ENCODE measurements around the gene PRKAG2. TPM values are rescaled to one million over a fixed set of nuclear protein-coding genes. Genes with fewer than 3 reads are reported as not detected.

The PRKAG2 gene
- polyA plus RNA-seq, 1 of the 3 experiments (the other 2 are of a cell fraction) = 51.6 TPM

- TF ChIP-seq, protein P1, sequence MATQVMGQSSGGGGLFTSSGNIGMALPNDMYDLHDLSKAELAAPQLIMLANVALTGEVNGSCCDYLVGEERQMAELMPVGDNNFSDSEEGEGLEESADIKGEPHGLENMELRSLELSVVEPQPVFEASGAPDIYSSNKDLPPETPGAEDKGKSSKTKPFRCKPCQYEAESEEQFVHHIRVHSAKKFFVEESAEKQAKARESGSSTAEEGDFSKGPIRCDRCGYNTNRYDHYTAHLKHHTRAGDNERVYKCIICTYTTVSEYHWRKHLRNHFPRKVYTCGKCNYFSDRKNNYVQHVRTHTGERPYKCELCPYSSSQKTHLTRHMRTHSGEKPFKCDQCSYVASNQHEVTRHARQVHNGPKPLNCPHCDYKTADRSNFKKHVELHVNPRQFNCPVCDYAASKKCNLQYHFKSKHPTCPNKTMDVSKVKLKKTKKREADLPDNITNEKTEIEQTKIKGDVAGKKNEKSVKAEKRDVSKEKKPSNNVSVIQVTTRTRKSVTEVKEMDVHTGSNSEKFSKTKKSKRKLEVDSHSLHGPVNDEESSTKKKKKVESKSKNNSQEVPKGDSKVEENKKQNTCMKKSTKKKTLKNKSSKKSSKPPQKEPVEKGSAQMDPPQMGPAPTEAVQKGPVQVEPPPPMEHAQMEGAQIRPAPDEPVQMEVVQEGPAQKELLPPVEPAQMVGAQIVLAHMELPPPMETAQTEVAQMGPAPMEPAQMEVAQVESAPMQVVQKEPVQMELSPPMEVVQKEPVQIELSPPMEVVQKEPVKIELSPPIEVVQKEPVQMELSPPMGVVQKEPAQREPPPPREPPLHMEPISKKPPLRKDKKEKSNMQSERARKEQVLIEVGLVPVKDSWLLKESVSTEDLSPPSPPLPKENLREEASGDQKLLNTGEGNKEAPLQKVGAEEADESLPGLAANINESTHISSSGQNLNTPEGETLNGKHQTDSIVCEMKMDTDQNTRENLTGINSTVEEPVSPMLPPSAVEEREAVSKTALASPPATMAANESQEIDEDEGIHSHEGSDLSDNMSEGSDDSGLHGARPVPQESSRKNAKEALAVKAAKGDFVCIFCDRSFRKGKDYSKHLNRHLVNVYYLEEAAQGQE (IDR thresholded peaks at IDR 0.05; ENCODE audit: low read depth, low read length) = no peak
- TF ChIP-seq SIN3A (IDR thresholded peaks at IDR 0.05; ENCODE audit: borderline replicate concordance, low read depth, low read length) (no peak), USF2 (IDR thresholded peaks at IDR 0.05; ENCODE audit: borderline replicate concordance, low read depth, low read length) (no peak), EP300 (IDR thresholded peaks at IDR 0.05; ENCODE audit: borderline replicate concordance in 1 of 2, low read depth in 1 of 2, low read length in 1 of 2) (no peak), NFIC (IDR thresholded peaks at IDR 0.05; ENCODE audit: borderline replicate concordance) (no peak), YY1 (IDR thresholded peaks at IDR 0.05; ENCODE audit: low read depth) (no peak), USF1 (IDR thresholded peaks at IDR 0.05; ENCODE audit: borderline replicate concordance, low read depth) (no peak), JUND (IDR thresholded peaks at IDR 0.05) (no peak), RCOR1 (IDR thresholded peaks at IDR 0.05; ENCODE audit: low read length) (no peak), TEAD4 (IDR thresholded peaks at IDR 0.05; ENCODE audit: borderline replicate concordance, insufficient read depth) (no peak)
Observed at GRCh38 chr7:151804756-151805155, 72.2 kb downstream of the PRKAG2 start (continued).

DNA sequence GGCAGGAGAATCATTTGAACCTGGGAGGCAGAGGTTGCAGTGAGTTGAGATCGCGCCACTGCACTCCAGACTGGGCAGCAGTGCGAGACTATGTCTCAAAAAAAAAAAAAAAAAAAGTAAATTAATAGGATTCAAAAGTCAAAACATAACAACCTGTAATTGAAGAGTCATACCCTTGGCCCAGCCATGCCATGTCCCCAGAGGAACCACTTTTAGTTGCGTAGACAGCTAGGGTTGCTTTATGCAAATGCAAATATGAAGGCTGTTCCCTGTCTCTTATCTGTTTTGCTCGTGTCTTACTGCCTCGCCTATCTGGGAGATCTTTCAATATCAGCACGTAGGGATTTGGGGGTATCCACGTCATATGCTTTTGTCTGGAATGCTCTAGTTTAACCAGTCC lies 73.1 kb downstream of the PRKAG2 start:
- no peak overlapping the region for H3K27ac ChIP-seq (ENCODE audit: low read depth in 2 of 2, low read length in 1 of 2)
- H3K4me2 ChIP-seq = no peak overlapping the region
- no peaks in the 10 kb centered on the region for H3K9me2 ChIP-seq
- no peaks in the 10 kb centered on the region for H3K9me3 ChIP-seq
- H3K36me3 ChIP-seq (replicated peaks in 1 of 2; ENCODE audit: control insufficient read depth in 1 of 2, insufficient read depth in 2 of 2, low read length in 1 of 2) = no peaks in the 10 kb centered on the region
- no peak overlapping the region for H3K9ac ChIP-seq
- H2AFZ ChIP-seq (ENCODE audit: low read depth) = no peak overlapping the region
- no peak for DNase-seq
- H3K79me2 ChIP-seq (ENCODE audit: insufficient read depth) = no peaks in the 10 kb centered on the region
- CTCF ChIA-PET = interaction anchor here (1.2 to 33.3 kb wide), 2 partner anchors 15 to 20 kb away, joined by 3 to 325 read pairs; no protein-coding TSS in a partner anchor
- H4K20me1 ChIP-seq (ENCODE audit: insufficient read depth) = no peaks in the 10 kb centered on the region
- peaks cover 0 to 6% of the 10 kb centered on the region in 2 experiments; a peak in 1 of 4 replicates for H3K4me1 ChIP-seq (ENCODE audit: control insufficient read depth in 1 of 2, insufficient read depth in 2 of 2, low read depth in 1 of 2, low read length in 1 of 2)
- no peak for TF ChIP-seq GATA2 (CRISPR knock-in tag; IDR thresholded peaks at IDR 0.05)
- TF ChIP-seq, protein P2, sequence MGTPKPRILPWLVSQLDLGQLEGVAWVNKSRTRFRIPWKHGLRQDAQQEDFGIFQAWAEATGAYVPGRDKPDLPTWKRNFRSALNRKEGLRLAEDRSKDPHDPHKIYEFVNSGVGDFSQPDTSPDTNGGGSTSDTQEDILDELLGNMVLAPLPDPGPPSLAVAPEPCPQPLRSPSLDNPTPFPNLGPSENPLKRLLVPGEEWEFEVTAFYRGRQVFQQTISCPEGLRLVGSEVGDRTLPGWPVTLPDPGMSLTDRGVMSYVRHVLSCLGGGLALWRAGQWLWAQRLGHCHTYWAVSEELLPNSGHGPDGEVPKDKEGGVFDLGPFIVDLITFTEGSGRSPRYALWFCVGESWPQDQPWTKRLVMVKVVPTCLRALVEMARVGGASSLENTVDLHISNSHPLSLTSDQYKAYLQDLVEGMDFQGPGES (IDR thresholded peaks at IDR 0.05; ENCODE audit: low read depth, low read length) = no peak
- TF ChIP-seq MEF2A (IDR thresholded peaks at IDR 0.05; ENCODE audit: borderline replicate concordance, low read depth) = no peak
- no peak for TF ChIP-seq RCOR1 (IDR thresholded peaks at IDR 0.05; ENCODE audit: low read length)
- no peak for TF ChIP-seq FOSL2 (IDR thresholded peaks at IDR 0.05; ENCODE audit: borderline replicate concordance, low read depth)
- TF ChIP-seq, protein P3, sequence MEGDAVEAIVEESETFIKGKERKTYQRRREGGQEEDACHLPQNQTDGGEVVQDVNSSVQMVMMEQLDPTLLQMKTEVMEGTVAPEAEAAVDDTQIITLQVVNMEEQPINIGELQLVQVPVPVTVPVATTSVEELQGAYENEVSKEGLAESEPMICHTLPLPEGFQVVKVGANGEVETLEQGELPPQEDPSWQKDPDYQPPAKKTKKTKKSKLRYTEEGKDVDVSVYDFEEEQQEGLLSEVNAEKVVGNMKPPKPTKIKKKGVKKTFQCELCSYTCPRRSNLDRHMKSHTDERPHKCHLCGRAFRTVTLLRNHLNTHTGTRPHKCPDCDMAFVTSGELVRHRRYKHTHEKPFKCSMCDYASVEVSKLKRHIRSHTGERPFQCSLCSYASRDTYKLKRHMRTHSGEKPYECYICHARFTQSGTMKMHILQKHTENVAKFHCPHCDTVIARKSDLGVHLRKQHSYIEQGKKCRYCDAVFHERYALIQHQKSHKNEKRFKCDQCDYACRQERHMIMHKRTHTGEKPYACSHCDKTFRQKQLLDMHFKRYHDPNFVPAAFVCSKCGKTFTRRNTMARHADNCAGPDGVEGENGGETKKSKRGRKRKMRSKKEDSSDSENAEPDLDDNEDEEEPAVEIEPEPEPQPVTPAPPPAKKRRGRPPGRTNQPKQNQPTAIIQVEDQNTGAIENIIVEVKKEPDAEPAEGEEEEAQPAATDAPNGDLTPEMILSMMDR (IDR thresholded peaks at IDR 0.05) = no peak
- no peak for TF ChIP-seq YY1 (IDR thresholded peaks at IDR 0.05; ENCODE audit: low read depth)
- no peak for TF ChIP-seq SIN3A (IDR thresholded peaks at IDR 0.05; ENCODE audit: borderline replicate concordance, low read depth, low read length)
- TF ChIP-seq TCF12 (IDR thresholded peaks at IDR 0.05) = no peak
- no peak for TF ChIP-seq TAF1 (IDR thresholded peaks at IDR 0.05; ENCODE audit: borderline replicate concordance, low read depth, low read length)
- TF ChIP-seq POLR2AphosphoS5 (IDR thresholded peaks at IDR 0.05; ENCODE audit: low read depth, low read length) = no peak
- TF ChIP-seq, protein P4, sequence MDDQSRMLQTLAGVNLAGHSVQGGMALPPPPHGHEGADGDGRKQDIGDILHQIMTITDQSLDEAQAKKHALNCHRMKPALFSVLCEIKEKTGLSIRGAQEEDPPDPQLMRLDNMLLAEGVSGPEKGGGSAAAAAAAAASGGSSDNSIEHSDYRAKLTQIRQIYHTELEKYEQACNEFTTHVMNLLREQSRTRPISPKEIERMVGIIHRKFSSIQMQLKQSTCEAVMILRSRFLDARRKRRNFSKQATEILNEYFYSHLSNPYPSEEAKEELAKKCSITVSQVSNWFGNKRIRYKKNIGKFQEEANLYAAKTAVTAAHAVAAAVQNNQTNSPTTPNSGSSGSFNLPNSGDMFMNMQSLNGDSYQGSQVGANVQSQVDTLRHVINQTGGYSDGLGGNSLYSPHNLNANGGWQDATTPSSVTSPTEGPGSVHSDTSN (IDR thresholded peaks at IDR 0.05) = no peak
- no peak for TF ChIP-seq CHD2 (IDR thresholded peaks at IDR 0.05; ENCODE audit: low read length, partially characterized antibody)
- no peak for TF ChIP-seq FOXJ3 (CRISPR knock-in tag; IDR thresholded peaks at IDR 0.05)
- no peak for TF ChIP-seq JUND (IDR thresholded peaks at IDR 0.05)
- no peak overlapping the region for H3K4me3 ChIP-seq (ENCODE audit: low read depth in 2 of 2, low read length in 1 of 2)
- no peaks in the 10 kb centered on the region for H3F3A ChIP-seq (replicated peaks; ENCODE audit: insufficient read depth)
- WGBS (ENCODE audit: low lambda C conversion rate) = 52% methylated on average over 8 of the region's 8 CpGs
- POLR2A ChIA-PET = no interaction called here
- peaks cover 11% of the 10 kb centered on the region; the same call in 1 of the 2 replicates for H3K27me3 ChIP-seq (ENCODE audit: insufficient read depth)
